22Rv1 (cell line): ENCODE data around the gene SOCS6.

Experiments used
- H3K27ac ChIP-seq: fragments of 450-650 bp; 2 replicates; pipeline ENCODE4 v1.5.1; 2017
- ZFX ChIP-seq: fragments of 450-650 bp; IDR thresholded peaks from 2 replicates; pipeline ENCODE4 v1.6.1; 2017; ENCODE audit warnings: antibody characterized with exemption, borderline replicate concordance
- TF ChIP-seq, protein P1 (sequence below): fragments of 450-650 bp; IDR thresholded peaks from 2 replicates; pipeline ENCODE4 v1.5.1; 2017; ENCODE audit warnings: mild to moderate bottlenecking

Gene SOCS6

DNA sequence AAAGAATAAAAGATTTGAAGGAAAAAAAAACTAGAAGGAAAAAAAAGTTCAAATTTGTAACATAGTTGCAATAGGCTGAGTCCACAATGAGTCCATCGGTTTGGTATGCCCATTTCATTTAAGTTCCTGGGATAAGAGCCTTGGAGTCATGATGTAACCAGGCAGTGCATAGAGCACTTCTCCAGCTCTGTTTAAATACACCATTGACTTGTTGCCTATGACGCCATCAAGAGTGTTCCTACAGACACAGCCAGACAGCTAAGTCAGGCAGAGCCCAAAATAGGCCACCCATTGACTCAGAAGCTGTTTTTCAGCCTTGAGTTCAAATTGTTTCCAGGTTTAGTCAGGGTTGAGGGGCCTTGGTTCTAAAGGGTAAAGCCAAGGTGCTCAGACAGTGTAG lies 44.9 kb downstream of the SOCS6 start:
- no peak for TF ChIP-seq ZFX
- TF ChIP-seq, protein P1, sequence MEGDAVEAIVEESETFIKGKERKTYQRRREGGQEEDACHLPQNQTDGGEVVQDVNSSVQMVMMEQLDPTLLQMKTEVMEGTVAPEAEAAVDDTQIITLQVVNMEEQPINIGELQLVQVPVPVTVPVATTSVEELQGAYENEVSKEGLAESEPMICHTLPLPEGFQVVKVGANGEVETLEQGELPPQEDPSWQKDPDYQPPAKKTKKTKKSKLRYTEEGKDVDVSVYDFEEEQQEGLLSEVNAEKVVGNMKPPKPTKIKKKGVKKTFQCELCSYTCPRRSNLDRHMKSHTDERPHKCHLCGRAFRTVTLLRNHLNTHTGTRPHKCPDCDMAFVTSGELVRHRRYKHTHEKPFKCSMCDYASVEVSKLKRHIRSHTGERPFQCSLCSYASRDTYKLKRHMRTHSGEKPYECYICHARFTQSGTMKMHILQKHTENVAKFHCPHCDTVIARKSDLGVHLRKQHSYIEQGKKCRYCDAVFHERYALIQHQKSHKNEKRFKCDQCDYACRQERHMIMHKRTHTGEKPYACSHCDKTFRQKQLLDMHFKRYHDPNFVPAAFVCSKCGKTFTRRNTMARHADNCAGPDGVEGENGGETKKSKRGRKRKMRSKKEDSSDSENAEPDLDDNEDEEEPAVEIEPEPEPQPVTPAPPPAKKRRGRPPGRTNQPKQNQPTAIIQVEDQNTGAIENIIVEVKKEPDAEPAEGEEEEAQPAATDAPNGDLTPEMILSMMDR, result no peak
- H3K27ac ChIP-seq, result no peak overlapping the region

DNA sequence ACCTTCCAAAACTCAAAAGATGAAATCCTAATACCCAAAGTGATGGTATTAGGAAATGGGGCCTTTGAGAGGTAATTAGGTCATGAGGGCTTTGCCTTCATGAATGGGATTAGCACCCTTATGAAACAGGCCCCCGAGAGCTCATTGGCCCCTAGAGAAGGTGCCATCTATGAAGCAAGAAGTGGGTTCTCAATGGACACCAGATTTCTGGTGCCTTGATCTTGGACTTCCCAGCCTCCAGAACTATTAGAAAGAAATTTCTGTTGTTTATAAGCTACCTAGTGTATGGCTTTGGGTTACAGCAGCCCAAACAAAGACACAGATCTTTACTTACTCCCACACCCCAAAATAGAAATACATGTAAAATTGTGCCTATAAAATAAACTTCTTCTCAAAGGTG lies 45.4 kb downstream of the SOCS6 start:
- TF ChIP-seq, protein P1, result no peak
- no peak for TF ChIP-seq ZFX

DNA sequence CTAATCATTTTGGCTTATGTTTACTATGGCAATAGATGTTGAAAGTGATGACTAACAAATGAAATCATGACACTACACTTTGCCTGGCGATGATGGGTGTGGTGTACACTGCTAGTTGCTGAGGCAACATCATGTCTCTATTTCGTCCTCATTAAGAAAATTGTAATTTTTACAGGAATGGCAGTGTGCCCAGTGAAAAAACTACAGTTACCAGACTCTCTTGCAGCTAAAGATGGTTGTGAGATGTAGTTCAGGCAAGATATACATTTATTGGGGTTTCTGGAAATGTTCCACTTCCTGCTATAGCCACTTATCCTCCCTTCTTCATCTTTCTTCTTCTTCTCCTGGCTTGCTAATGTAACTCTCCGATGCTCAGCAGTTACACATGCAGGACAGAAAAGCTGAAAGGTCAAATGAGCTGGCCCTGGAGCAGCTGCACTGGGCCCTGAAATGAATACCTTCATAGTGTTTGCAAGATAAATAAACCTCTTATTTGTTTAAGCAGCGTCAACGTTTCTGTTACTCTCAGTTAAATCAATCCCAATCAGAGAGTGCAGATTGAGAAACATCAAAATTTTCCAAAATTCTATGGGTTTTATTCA lies 46.0 kb downstream of the SOCS6 start:
- H3K27ac ChIP-seq, result no peak overlapping the region
- no peak for TF ChIP-seq ZFX
- TF ChIP-seq, protein P1, result no peak

More for the DNA sequence above, 45.4 kb downstream of the SOCS6 start:
- H3K27ac ChIP-seq, result no peak overlapping the region

DNA sequence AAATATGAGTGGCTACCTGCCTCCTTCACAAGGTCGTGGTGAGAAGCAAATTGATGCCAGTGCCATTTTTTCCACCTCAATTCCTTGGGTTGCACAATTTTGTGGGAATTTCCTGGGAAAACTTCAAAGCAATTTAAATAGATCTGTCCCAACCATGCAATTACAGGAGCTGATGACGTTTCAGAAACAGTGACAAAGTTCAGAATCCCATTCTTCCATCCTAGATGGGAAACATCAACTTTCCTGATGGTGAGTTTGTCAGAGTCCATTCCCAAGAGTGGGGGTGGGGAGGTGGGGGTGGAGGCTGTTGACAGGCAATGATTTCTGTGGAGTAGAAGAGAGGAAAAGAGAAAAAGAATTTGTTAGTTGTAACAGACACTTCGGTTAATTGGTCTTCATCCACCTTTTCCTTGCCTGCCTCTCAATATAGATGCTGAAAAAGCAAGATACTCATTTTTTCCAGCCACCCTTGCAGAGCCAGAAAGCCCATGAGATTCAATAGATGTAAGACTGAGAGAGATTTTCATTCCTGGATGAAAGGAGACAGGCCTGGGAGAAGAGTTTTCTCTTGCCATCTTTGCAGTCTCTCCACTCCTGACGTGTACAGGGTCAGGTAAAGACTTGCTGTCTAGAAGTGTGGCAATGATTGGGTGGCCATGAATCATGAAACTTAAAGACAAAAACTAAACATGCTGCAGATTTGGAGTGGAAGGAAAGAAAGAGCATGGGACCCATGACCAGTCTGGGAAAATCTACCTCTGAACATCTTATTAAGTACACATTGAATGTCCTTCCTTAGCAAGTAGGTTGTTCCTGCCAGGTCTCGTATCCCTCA lies 47.3 kb downstream of the SOCS6 start:
- H3K27ac ChIP-seq, result no peak overlapping the region

DNA sequence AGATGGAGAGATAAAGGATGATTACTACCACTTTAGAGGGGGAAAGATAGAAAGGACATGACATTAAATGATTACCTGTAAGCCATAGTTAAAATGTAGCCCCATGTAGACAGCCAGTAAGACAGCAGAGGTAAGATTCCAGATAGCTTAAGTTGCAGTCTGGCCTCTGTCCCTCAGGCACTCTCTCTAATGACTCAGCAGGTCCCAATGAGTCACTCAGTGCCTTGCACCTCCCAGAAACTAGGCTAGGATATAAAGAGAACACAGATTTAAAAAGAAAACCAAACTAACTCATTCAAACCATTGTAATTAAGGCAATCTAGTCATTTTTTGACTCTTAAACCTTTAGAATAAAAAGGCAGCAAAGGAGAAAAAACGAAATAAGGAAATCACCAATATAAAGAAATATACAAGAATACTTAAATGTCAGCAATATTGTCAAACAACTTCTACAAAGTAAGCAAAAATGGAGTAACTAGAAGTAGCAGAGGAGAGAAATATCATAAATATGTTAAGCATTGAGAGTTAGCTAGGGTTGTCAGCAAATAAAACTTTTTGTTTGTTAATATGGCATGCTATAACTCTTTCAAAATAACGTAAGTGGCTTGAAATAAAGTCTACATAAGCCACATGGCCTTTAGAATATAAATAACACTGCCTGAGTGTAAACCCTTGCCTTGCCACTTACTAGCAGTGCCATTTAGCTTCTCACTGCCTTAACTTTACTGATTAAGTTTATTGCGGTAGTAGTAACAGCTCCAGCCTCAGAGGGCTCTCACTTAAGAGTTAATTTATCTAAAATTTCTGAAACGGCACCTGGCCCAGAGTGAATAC lies 48.5 kb downstream of the SOCS6 start:
- H3K27ac ChIP-seq, result no peak overlapping the region
- TF ChIP-seq, protein P1, result no peak
- TF ChIP-seq ZFX, result no peak

More for the DNA sequence above, 47.3 kb downstream of the SOCS6 start:
- TF ChIP-seq, protein P1, result no peak
- TF ChIP-seq ZFX, result no peak

DNA sequence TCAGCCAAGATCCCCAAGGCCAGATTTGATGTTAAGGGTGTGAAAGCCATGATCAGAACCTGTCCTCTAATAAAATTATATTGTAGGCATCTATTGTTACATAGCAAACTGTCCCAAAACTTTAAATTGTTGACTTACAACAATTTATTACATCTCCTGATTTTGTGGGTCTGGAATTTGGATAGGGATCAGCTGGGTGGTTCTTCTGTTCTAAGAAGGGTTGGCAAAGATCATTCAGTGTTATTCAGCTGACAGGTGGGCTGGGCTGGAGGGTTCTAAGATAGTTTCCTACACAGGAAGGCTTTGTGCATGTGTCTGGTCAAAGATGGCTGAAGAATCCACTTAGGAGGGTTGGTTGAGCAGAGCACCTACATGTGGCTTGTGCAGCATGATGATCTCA lies 50.0 kb downstream of the SOCS6 start:
- no peak overlapping the region for H3K27ac ChIP-seq
- TF ChIP-seq ZFX, result no peak
- TF ChIP-seq, protein P1, result no peak
